IMR-90 (cell line): ENCODE data around the gene UTP14A. TPM values are rescaled to one million over a fixed set of nuclear protein-coding genes. Genes with fewer than 3 reads are reported as not detected.

Experiments
- ATAC-seq: fragments of 200-7000 bp; cut with Tn5 transposase; 2 replicates; pipeline ENCODE4 v1.9.1; 2020; ENCODE audit warnings: low read depth, mild to moderate bottlenecking, moderate library complexity
- BruUV-seq: library from RNA; stranded (reverse); fragments of 400-500 nt; replicated peaks from 2 replicates; lab custom pipeline; 2021; lab: Mats Ljungman, UMichigan
- CTCF ChIA-PET: fragments of 300-600 bp; formaldehyde crosslinking; extraction: SDS; loops from one replicate; lab custom pipeline; 2021; ENCODE audit warnings: antibody characterized with exemption; lab: Yijun Ruan, JAX
- POLR2A ChIA-PET: fragments of 300-600 bp; sonication (Branson Sonifier 250); formaldehyde crosslinking; loops from one replicate; lab custom pipeline; 2022; ENCODE audit warnings: antibody characterized with exemption; ENCODE audit not compliant: unreplicated experiment; lab: Charles Lee
- DNase-seq: peaks from one replicate; pipeline ENCODE4 v3.0.0; 2013
- H2AFZ ChIP-seq: replicated peaks from 2 replicates; pipeline ENCODE3; 2013; ENCODE audit warnings: low read length, mild to moderate bottlenecking; ENCODE audit not compliant: poor library complexity
- H2AK5ac ChIP-seq: 2 replicates; pipeline ENCODE4 v1.6.1; 2013; ENCODE audit warnings: low read depth, low read length, inconsistent platforms
- H2AK9ac ChIP-seq: replicated peaks from 2 replicates; pipeline ENCODE3; 2013; ENCODE audit warnings: mild to moderate bottlenecking, low read depth, low read length, moderate library complexity; ENCODE audit not compliant: poor library complexity
- H2BK120ac ChIP-seq: 2 replicates; pipeline ENCODE4 v1.6.1; 2013; ENCODE audit warnings: low read depth, low read length, inconsistent platforms
- H2BK15ac ChIP-seq: 3 replicates; pipeline ENCODE4 v1.6.1; 2013; ENCODE audit warnings: low read depth, low read length, inconsistent platforms
- H2BK20ac ChIP-seq: 2 replicates; pipeline ENCODE4 v1.6.1; 2013; ENCODE audit warnings: low read depth, mild to moderate bottlenecking, inconsistent platforms, low read length, moderate library complexity
- H2BK5ac ChIP-seq: 2 replicates; pipeline ENCODE4 v1.6.1; 2013; ENCODE audit warnings: mild to moderate bottlenecking, low read depth, low read length, inconsistent platforms; ENCODE audit not compliant: poor library complexity, severe bottlenecking
- H3K14ac ChIP-seq: replicated peaks from 2 replicates; pipeline ENCODE4 v1.6.1; 2013; ENCODE audit warnings: low read depth, low read length, inconsistent platforms
- H3K18ac ChIP-seq: 2 replicates; pipeline ENCODE4 v1.6.1; 2013; ENCODE audit warnings: low read depth, low read length, control low read depth
- H3K23ac ChIP-seq: 2 replicates; pipeline ENCODE4 v1.6.1; 2013; ENCODE audit warnings: low read depth, low read length, inconsistent platforms
- H3K27ac ChIP-seq: 2 replicates; pipeline ENCODE4 v1.5.1; 2013; ENCODE audit warnings: mild to moderate bottlenecking, control low read depth, low read length; ENCODE audit not compliant: insufficient read depth
- H3K27me3 ChIP-seq: 2 replicates; pipeline ENCODE4 v1.6.1; 2013; ENCODE audit warnings: low read length; ENCODE audit not compliant: control insufficient read depth, insufficient read depth
- H3K36me3 ChIP-seq: 2 replicates; pipeline ENCODE4 v1.6.1; 2013; ENCODE audit warnings: low read length, mixed read lengths; ENCODE audit not compliant: control insufficient read depth, insufficient read depth
- H3K4ac ChIP-seq: 2 replicates; pipeline ENCODE4 v1.6.1; 2013; ENCODE audit warnings: low read depth, low read length, inconsistent platforms
- H3K4me1 ChIP-seq: 2 replicates; pipeline ENCODE4 v1.6.1; 2013; ENCODE audit warnings: low read length, mixed read lengths; ENCODE audit not compliant: control insufficient read depth, insufficient read depth
- H3K4me2 ChIP-seq: 2 replicates; pipeline ENCODE4 v1.6.1; 2013; ENCODE audit warnings: low read depth, mild to moderate bottlenecking, control low read depth, low read length, moderate library complexity
- H3K4me3 ChIP-seq: 2 replicates; pipeline ENCODE4 v1.5.1; 2013; ENCODE audit warnings: low read depth, mild to moderate bottlenecking, control low read depth, low read length, moderate library complexity; ENCODE audit not compliant: insufficient read depth
- H3K56ac ChIP-seq: 2 replicates; pipeline ENCODE4 v1.6.1; 2013; ENCODE audit warnings: low read length, inconsistent platforms; ENCODE audit not compliant: insufficient read depth; ENCODE audit errors: extremely low read depth
- H3K79me1 ChIP-seq, 2 experiments: 2 replicates each; pipeline ENCODE4 v1.6.1; 2013; ENCODE audit warnings: low read length in 2 of 2, inconsistent platforms in 1 of 2, low read depth in 1 of 2
- H3K9ac ChIP-seq: 2 replicates; pipeline ENCODE4 v1.6.1; 2013; ENCODE audit warnings: low read depth, low read length, control low read depth
- H3K9me1 ChIP-seq: 2 replicates; pipeline ENCODE4 v1.6.1; 2013; ENCODE audit warnings: low read length, inconsistent platforms; ENCODE audit not compliant: insufficient read depth
- H3K9me3 ChIP-seq: 2 replicates; pipeline ENCODE4 v1.6.1; 2013; ENCODE audit warnings: low read length; ENCODE audit not compliant: control insufficient read depth, insufficient read depth
- H4K20me1 ChIP-seq: 2 replicates; pipeline ENCODE4 v1.6.1; 2013; ENCODE audit warnings: low read length, inconsistent platforms; ENCODE audit not compliant: insufficient read depth
- H4K5ac ChIP-seq: 2 replicates; pipeline ENCODE4 v1.6.1; 2013; ENCODE audit warnings: mild to moderate bottlenecking, low read depth, low read length, control low read depth
- H4K8ac ChIP-seq, 2 experiments: 2 replicates each; pipeline ENCODE4 v1.6.1; 2013; ENCODE audit warnings: low read depth in 2 of 2, low read length in 2 of 2, control low read depth in 1 of 2, inconsistent platforms in 1 of 2
- H4K91ac ChIP-seq: 2 replicates; pipeline ENCODE4 v1.6.1; 2013; ENCODE audit warnings: low read depth, low read length, inconsistent platforms; ENCODE audit not compliant: insufficient read depth
- BHLHE40 ChIP-seq: fragments of 150-350 bp; IDR thresholded peaks from 2 replicates; pipeline ENCODE4 v1.6.1; 2016; ENCODE audit warnings: mild to moderate bottlenecking, low read depth, low read length
- CHD1 ChIP-seq: IDR thresholded peaks from 2 replicates; pipeline ENCODE4 v1.6.1; 2012; ENCODE audit warnings: low read depth, low read length, improper control_type of control experiment
- FOS ChIP-seq: fragments of 150-350 bp; IDR thresholded peaks from 2 replicates; pipeline ENCODE4 v1.6.1; 2016; ENCODE audit warnings: low read depth, low read length
- MAFK ChIP-seq: IDR thresholded peaks from 2 replicates; pipeline ENCODE4 v1.6.1; 2012; ENCODE audit warnings: low read depth, low read length, improper control_type of control experiment
- MAZ ChIP-seq: IDR thresholded peaks from 2 replicates; pipeline ENCODE4 v1.6.1; 2012; ENCODE audit warnings: low read depth, mild to moderate bottlenecking, low read length, improper control_type of control experiment, moderate library complexity, borderline replicate concordance
- MXI1 ChIP-seq: IDR thresholded peaks from 2 replicates; pipeline ENCODE4 v1.6.1; 2012; ENCODE audit warnings: low read depth, mild to moderate bottlenecking, low read length, moderate library complexity, borderline replicate concordance
- NFE2L2 ChIP-seq: fragments of 150-350 bp; IDR thresholded peaks from 2 replicates; pipeline ENCODE4 v1.6.1; 2016; ENCODE audit warnings: low read depth, mild to moderate bottlenecking, low read length
- POLR2A ChIP-seq: IDR thresholded peaks from 2 replicates; pipeline ENCODE4 v1.6.1; 2012; ENCODE audit warnings: mild to moderate bottlenecking, low read depth, low read length
- RAD21 ChIP-seq: IDR thresholded peaks from 2 replicates; pipeline ENCODE4 v1.6.1; 2012; ENCODE audit warnings: low read length, improper control_type of control experiment
- RFX5 ChIP-seq: IDR thresholded peaks from 2 replicates; pipeline ENCODE4 v1.8.0; 2012; ENCODE audit warnings: low read depth, mild to moderate bottlenecking, low read length, moderate library complexity
- SMC3 ChIP-seq: fragments of 150-350 bp; IDR thresholded peaks from 2 replicates; pipeline ENCODE4 v1.6.1; 2016; ENCODE audit warnings: low read depth, mild to moderate bottlenecking, antibody characterized with exemption, low read length, moderate library complexity
- USF2 ChIP-seq: fragments of 150-350 bp; IDR thresholded peaks from 2 replicates; pipeline ENCODE4 v1.6.1; 2017; ENCODE audit warnings: mild to moderate bottlenecking, antibody characterized with exemption, low read length, low read depth
- WGBS, 2 experiments: methylation state at CpG; one replicate each; pipeline versions ENCODE4 v1.1.5 to v1.1.7; 2013; ENCODE audit warnings: missing lambda C conversion rate in 2 of 2; ENCODE audit not compliant: insufficient read length in 1 of 2; ENCODE audit errors: extremely low coverage in 2 of 2; 5-methylcytosine and 5-hydroxymethylcytosine counted together
- dilution Hi-C: fragments of 300-500 bp; cut with HindIII; formaldehyde crosslinking; loops from one replicate; pipeline ENCODE4 v1.14.3; 2018; ENCODE audit warnings: low sequenced_read_pairs; ENCODE audit not compliant: unreplicated experiment
- in situ Hi-C: fragments of 300-500 bp; cut with MboI; formaldehyde crosslinking; loops from 3 replicates; pipeline ENCODE4 v1.14.3; 2019; ENCODE audit warnings: low sequenced_read_pairs, inconsistent platforms, mixed read lengths
- intact Hi-C: fragments of 100-400 bp; cut with micrococcal nuclease; formaldehyde crosslinking; loops from 2 replicates; pipeline ENCODE4 v1.10.0; 2022
- polyA plus RNA-seq, 3 experiments: library from polyadenylated mRNA; depleted of rRNA; stranded (reverse); fragments of >200 nt; gene quantifications; 2 replicates each; pipeline ENCODE4 v1.2.3, GENCODE V29; 2012; ENCODE audit warnings: low replicate concordance in 1 of 3
- total RNA-seq: library from RNA; depleted of rRNA; stranded (reverse); fragments of >200 nt; gene quantifications from 2 replicates; pipeline ENCODE4 v1.2.3, GENCODE V29; 2012
- TF ChIP-seq, protein P1 (sequence below): conservative IDR thresholded peaks from 2 replicates; pipeline ENCODE4 v1.5.1; 2012; ENCODE audit warnings: mild to moderate bottlenecking, low read depth, low read length, improper control_type of control experiment
- TF ChIP-seq, protein P2 (sequence below): fragments of 150-350 bp; IDR thresholded peaks from 2 replicates; pipeline ENCODE4 v1.6.1; 2016; ENCODE audit warnings: low read depth, mild to moderate bottlenecking, low read length, moderate library complexity, borderline replicate concordance

Gene UTP14A
- total and polyA plus RNA-seq, 2 of the 4 experiments (the other 2 are of a cell fraction) = 13.8 to 15.2 TPM

DNA sequence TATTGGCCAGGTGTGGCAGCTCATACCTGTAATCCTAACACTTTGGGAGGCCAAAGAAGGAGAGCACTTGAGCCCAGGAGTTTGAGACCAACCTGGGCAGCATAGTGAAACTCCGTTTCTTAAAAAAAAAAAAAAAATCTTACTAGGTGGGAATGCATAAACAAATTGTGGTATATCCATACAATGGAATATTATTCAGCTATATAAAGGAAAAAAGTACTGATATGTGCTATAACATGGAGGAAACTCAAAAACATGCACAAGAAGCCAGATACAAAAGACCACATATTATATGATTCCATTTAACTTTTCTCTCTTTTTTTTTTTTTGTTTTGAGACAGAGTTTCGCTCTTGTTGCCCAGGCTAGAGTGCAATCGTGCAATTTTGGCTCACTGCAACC is 63.0 kb downstream of the UTP14A start:
- intact Hi-C loops (no loop called here), dilution Hi-C loops (no loop called here), in situ Hi-C loops (no loop called here)
- no peak overlapping the region for H3K9ac ChIP-seq
- no peaks in the 10 kb centered on the region for H3K36me3 ChIP-seq
- no peak for ATAC-seq
- H3K23ac ChIP-seq = no peak overlapping the region
- no peak overlapping the region for H3K27ac ChIP-seq
- H2AK9ac ChIP-seq = no peak overlapping the region
- no peak overlapping the region for H2BK120ac ChIP-seq
- no peak overlapping the region for H2BK20ac ChIP-seq
- CTCF ChIA-PET = no interaction called here
- TF ChIP-seq SMC3 (no peak), MXI1 (no peak), RFX5 (no peak), MAZ (no peak), RAD21 (no peak), POLR2A (no peak), CHD1 (no peak), BHLHE40 (no peak), FOS (no peak), NFE2L2 (no peak), MAFK (no peak), USF2 (no peak)
- TF ChIP-seq, protein P1, sequence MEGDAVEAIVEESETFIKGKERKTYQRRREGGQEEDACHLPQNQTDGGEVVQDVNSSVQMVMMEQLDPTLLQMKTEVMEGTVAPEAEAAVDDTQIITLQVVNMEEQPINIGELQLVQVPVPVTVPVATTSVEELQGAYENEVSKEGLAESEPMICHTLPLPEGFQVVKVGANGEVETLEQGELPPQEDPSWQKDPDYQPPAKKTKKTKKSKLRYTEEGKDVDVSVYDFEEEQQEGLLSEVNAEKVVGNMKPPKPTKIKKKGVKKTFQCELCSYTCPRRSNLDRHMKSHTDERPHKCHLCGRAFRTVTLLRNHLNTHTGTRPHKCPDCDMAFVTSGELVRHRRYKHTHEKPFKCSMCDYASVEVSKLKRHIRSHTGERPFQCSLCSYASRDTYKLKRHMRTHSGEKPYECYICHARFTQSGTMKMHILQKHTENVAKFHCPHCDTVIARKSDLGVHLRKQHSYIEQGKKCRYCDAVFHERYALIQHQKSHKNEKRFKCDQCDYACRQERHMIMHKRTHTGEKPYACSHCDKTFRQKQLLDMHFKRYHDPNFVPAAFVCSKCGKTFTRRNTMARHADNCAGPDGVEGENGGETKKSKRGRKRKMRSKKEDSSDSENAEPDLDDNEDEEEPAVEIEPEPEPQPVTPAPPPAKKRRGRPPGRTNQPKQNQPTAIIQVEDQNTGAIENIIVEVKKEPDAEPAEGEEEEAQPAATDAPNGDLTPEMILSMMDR = no peak
- TF ChIP-seq, protein P2, sequence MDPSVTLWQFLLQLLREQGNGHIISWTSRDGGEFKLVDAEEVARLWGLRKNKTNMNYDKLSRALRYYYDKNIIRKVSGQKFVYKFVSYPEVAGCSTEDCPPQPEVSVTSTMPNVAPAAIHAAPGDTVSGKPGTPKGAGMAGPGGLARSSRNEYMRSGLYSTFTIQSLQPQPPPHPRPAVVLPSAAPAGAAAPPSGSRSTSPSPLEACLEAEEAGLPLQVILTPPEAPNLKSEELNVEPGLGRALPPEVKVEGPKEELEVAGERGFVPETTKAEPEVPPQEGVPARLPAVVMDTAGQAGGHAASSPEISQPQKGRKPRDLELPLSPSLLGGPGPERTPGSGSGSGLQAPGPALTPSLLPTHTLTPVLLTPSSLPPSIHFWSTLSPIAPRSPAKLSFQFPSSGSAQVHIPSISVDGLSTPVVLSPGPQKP = no peak
- no peaks in the 10 kb centered on the region for H4K20me1 ChIP-seq
- no peaks in the 10 kb centered on the region for H3K79me1 ChIP-seq
- no CpG with 5 or more reads among the region's 3 CpGs for WGBS, 2 experiments
- POLR2A ChIA-PET = no interaction called here
- H2AFZ ChIP-seq = no peak overlapping the region
- H2BK15ac ChIP-seq = no peak overlapping the region
- no peak for DNase-seq
- H4K91ac ChIP-seq = no peak overlapping the region
- no peak overlapping the region for H3K4me3 ChIP-seq
- no peak overlapping the region for H3K4me2 ChIP-seq
- H4K8ac ChIP-seq = no peak overlapping the region
- H3K9me3 ChIP-seq = no peaks in the 10 kb centered on the region
- H3K4me1 ChIP-seq = no peaks in the 10 kb centered on the region
- H4K5ac ChIP-seq = no peak overlapping the region
- H2AK5ac ChIP-seq = no peak overlapping the region
- no TSS peak for BruUV-seq
- H3K4ac ChIP-seq = no peak overlapping the region
- H3K9me1 ChIP-seq = no peaks in the 10 kb centered on the region
- H3K27me3 ChIP-seq = peaks cover 17% of the 10 kb centered on the region
- no peak overlapping the region for H3K14ac ChIP-seq
- no peak overlapping the region for H2BK5ac ChIP-seq
- H3K56ac ChIP-seq = no peak overlapping the region
- no peak overlapping the region for H3K18ac ChIP-seq
